Peyer's patch (tissue), 4 donors: ENCODE data around the gene MTUS2. TPM values are rescaled to one million over a fixed set of nuclear protein-coding genes. Genes with fewer than 3 reads are reported as not detected.

Source experiments
- DNase-seq, 3 donors: peaks; one replicate each; pipeline ENCODE4 v3.0.0-alpha.2; 2017 to 2019
- H3K27ac ChIP-seq, 4 donors: fragments of 200-600 bp; sonication (generic); one replicate each; pipeline ENCODE4 v1.5.1; 2016 to 2019
- H3K27me3 ChIP-seq, 2 donors: fragments of 200-600 bp; sonication (generic); one replicate each; pipeline ENCODE4 v1.5.1; 2019
- H3K36me3 ChIP-seq, 3 donors: fragments of 200-600 bp; sonication (generic); one replicate each; pipeline ENCODE4 v1.5.1; 2016 to 2019
- H3K4me1 ChIP-seq, 4 donors: fragments of 200-600 bp; sonication (generic); one replicate each; pipeline ENCODE4 v1.5.1; 2016 to 2019
- H3K4me3 ChIP-seq, 4 donors: fragments of 200-600 bp; sonication (generic); 1 replicate in 3 of 4; 2 replicates in 1 of 4; pipeline ENCODE4 v1.5.1; 2016 to 2019; ENCODE audit warnings: mild to moderate bottlenecking in 1 of 4
- H3K9me3 ChIP-seq, 4 donors: fragments of 200-600 bp; sonication (generic); one replicate each; pipeline ENCODE4 v1.5.1; 2016 to 2019; ENCODE audit warnings: mild to moderate bottlenecking in 1 of 4
- POLR2A ChIP-seq, 2 donors: fragments of 450-650 bp; IDR thresholded peaks; one replicate each; pipeline ENCODE4 v1.5.1; 2017; ENCODE audit warnings: antibody characterized with exemption in 2 of 2, mild to moderate bottlenecking in 2 of 2, moderate library complexity in 2 of 2
- total RNA-seq, 4 donors: library from RNA; depleted of rRNA; stranded (reverse); fragments of >200 nt; gene quantifications; one replicate each; pipeline ENCODE4 v1.1.0, GENCODE V29; 2016
- TF ChIP-seq, protein P1 (sequence below), 6 experiments: fragments of 450-650 bp in 4 of 6; fragments of 200-600 bp in 2 of 6; sonication (generic) in 1 of 6; IDR thresholded peaks; one replicate each; pipeline ENCODE4 v1.5.1; 2017 to 2019; ENCODE audit warnings: antibody characterized with exemption in 6 of 6, mild to moderate bottlenecking in 3 of 6, moderate library complexity in 1 of 6

The MTUS2 gene
- total RNA-seq, 4 donors from 2014 or later, result 0.13 to 0.28 (median 0.18) TPM; not detected in 1

DNA sequence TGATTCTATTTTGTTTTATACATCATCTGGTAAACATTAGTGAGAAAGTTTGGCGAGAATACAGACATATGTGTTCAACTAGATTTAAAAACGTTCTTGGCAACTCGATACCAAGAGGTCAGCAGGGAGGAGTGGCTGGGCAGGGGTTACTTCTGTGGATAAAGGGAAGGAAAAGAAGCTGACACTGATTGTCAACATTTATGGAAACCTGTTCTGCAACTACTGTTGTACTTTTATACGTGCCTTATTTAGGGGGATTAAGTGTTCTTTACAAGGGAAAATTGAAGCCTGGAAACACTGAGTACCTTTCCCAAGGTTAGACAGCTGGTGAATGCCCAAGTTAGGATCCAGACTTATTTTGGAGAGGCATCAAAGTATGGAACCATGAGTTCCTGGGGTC, 65.0 kb downstream of the MTUS2 start:
- H3K4me3 ChIP-seq, result no peak overlapping the region
- TF ChIP-seq, protein P1, sequence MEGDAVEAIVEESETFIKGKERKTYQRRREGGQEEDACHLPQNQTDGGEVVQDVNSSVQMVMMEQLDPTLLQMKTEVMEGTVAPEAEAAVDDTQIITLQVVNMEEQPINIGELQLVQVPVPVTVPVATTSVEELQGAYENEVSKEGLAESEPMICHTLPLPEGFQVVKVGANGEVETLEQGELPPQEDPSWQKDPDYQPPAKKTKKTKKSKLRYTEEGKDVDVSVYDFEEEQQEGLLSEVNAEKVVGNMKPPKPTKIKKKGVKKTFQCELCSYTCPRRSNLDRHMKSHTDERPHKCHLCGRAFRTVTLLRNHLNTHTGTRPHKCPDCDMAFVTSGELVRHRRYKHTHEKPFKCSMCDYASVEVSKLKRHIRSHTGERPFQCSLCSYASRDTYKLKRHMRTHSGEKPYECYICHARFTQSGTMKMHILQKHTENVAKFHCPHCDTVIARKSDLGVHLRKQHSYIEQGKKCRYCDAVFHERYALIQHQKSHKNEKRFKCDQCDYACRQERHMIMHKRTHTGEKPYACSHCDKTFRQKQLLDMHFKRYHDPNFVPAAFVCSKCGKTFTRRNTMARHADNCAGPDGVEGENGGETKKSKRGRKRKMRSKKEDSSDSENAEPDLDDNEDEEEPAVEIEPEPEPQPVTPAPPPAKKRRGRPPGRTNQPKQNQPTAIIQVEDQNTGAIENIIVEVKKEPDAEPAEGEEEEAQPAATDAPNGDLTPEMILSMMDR (IDR thresholded peaks at IDR 0.05), result no peak
- TF ChIP-seq POLR2A (IDR thresholded peaks at IDR 0.05), result no peak

DNA sequence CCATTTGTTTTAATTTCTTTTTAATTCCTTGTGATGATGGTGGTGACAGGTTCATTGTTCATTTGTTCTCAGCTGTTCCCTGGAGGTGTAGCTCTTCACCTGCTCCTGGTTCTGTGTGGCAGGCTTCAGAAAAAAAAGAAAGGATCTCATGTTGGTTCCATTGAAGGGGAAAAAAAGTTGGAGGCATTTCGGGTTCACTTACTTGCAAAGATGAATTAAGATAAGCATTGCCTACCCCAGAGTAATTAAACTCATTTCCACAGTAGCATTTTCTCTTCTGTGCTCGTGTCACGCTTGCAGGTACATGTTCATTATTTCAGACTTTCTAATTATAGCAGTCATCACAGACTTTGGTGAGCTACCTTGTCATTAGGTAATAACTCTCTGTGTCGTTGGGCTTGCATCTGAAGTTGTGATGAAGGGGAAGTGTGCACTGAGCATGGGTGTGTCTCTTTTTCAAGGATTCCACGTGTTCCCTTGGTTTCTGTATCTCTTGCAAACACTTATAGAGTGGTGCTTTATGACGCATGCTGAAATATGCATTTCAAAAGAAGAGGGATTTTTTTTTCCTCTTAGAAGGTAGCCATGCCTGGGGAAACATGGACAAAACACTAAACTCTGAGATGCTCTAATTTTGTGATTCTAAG, 69.1 kb downstream of the MTUS2 start:
- H3K36me3 ChIP-seq, result no peaks in the 10 kb centered on the region
- H3K4me1 ChIP-seq, result no peaks in the 10 kb centered on the region
- H3K9me3 ChIP-seq, result no peaks in the 10 kb centered on the region
- H3K4me3 ChIP-seq, result no peak overlapping the region
- H3K27me3 ChIP-seq, result no peaks in the 10 kb centered on the region
- no peak overlapping the region for H3K27ac ChIP-seq
- TF ChIP-seq, protein P1 (IDR thresholded peaks at IDR 0.05), result no peak
- no peak for TF ChIP-seq POLR2A (IDR thresholded peaks at IDR 0.05)
- DNase-seq, result no peak

More for the DNA sequence above, 65.0 kb downstream of the MTUS2 start:
- Histone ChIP-seq H3K27me3 (no peaks in the 10 kb centered on the region), H3K4me1 (no peaks in the 10 kb centered on the region), H3K36me3 (no peaks in the 10 kb centered on the region), H3K27ac (no peak overlapping the region), H3K9me3 (no peaks in the 10 kb centered on the region)
- DNase-seq, result no peak

DNA sequence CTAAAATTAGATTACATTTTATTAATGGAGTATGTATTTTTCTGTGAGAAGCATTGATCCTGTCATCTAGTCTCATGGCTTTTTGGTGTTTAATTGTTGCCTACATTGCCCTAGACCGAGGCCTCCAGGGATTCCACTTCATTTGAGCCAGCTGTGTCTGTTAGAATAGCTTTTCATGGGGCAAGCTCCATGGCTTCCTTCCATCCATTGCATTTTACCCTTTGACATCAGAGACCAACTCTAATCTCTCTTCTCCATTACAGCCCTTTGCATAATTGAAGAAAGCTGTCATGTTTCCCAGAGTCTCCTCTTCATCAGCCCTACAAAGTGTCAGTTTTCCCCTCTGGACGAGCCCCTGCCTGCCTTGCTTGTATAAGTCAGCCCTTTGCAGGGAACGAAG, 70.6 kb downstream of the MTUS2 start:
- Histone ChIP-seq H3K4me3 (no peak overlapping the region), H3K27ac (no peak overlapping the region), H3K36me3 (no peaks in the 10 kb centered on the region), H3K9me3 (no peaks in the 10 kb centered on the region), H3K27me3 (no peaks in the 10 kb centered on the region), H3K4me1 (no peaks in the 10 kb centered on the region)
- DNase-seq, result no peak
- TF ChIP-seq POLR2A (IDR thresholded peaks at IDR 0.05), result no peak
- TF ChIP-seq, protein P1 (IDR thresholded peaks at IDR 0.05), result no peak

DNA sequence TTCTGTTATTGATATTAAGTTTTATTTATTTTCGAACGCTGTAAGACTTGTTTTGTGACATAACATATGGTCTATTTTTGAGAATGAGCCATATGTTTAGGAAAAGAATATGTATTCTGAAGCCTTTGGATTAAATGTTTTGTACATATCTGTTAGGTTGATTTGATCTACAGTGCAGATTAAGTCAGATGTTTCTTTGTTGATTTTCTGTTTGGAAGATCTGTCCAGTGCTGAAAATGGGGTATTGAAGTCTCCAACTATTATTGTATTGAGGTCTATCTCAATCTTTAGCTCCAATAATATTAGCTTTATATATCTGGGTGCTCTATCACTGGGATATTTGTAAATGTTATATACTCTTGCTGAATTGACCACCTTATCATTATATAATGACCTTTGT, 97.9 kb downstream of the MTUS2 start:
- DNase-seq, result no peak

DNA sequence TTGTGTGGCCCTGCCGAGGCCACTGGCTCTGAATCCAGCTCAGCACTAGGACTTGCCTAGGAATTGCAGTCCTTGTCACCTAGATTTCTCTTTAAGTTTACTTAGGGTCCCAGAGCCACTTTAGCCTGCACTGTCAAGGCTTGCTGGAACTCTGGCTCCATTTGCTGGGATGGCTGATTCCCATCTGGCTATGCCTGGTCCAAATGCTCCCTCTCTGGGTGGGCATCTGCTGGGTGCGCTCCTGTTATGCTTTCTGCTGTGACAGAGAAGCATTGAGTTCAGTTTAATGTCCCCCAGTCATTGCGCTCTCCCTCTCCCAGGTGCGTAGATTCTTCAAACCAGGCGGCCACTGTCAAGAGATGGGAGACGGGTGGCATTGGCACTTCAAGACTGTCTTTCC, 102.2 kb downstream of the MTUS2 start:
- TF ChIP-seq, protein P1 (IDR thresholded peaks at IDR 0.05), result no peak
- no peak for TF ChIP-seq POLR2A (IDR thresholded peaks at IDR 0.05)
- H3K27ac ChIP-seq, result no peak overlapping the region
- no peak for DNase-seq
- H3K9me3 ChIP-seq, result no peaks in the 10 kb centered on the region
- H3K4me1 ChIP-seq, result no peaks in the 10 kb centered on the region
- H3K36me3 ChIP-seq, result no peaks in the 10 kb centered on the region
- H3K27me3 ChIP-seq, result no peaks in the 10 kb centered on the region
- H3K4me3 ChIP-seq, result no peak overlapping the region

More for the DNA sequence above, 97.9 kb downstream of the MTUS2 start:
- H3K9me3 ChIP-seq, result no peaks in the 10 kb centered on the region
- no peak overlapping the region for H3K4me3 ChIP-seq
- H3K4me1 ChIP-seq, result no peaks in the 10 kb centered on the region
- no peaks in the 10 kb centered on the region for H3K36me3 ChIP-seq
- H3K27ac ChIP-seq, result no peak overlapping the region
- TF ChIP-seq, protein P1 (IDR thresholded peaks at IDR 0.05), result no peak
- TF ChIP-seq POLR2A (IDR thresholded peaks at IDR 0.05), result no peak
- H3K27me3 ChIP-seq, result no peaks in the 10 kb centered on the region
